T1000 (cell line): Measurements from ENCODE around the gene MTA1.
A peak's percentile ranks its signal among the peaks of the same experiment; 100 is the strongest.

ENCODE experiments used
- DNase-seq: peaks from one replicate; lab custom pipeline; 2025; ENCODE audit warnings: mixed read lengths; lab: John Stamatoyannopoulos, UW

The MTA1 gene

DNA sequence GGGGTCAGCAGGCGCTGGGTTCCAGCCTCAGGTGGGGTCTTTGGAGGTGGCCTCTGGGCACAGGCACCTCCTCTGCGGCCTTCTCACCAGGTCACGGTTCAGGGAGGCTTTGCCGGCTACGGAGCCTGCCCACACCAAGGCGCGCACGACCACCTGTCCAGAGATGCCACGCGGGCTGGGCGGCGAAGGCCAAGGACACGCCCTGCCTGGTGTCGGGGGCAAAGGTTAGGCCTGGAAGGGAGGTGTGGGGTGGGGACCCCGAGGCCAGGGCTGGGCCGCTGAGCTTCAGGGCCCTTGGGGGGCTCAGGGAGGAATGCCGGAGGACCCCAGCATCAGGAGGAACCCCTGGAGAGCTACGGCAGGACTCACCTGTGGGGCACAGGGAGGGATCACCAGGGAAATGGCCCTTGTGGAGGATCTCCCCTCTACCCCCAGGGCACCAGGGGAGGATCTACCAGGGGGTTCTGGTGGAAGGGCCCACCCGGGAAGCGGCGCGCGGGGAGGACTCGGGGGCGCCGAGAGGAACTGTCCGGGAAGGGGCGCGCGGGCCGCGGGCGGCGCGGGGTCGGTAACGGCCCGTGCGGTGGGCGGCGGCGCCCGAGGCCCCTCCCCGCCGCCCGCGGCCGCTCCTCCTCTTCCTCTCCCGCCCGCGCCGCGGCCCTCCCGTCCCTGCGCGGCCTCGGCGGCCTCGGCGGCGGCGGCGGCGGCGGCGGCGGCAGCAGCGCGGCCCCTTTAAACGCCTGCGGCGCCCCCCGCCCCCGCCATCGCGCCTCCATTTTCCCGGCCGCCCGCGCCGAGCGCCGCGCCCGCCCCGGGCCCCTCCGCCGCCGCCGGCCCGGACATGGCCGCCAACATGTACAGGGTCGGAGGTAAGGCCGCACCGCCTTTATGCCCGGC lies at the start of gene MTA1:
TSS of gene MTA1 (plus strand) at position 633 of the 897 bp plus-strand sequence. CDS start at position 842, 209 bp downstream.
- DNase-seq = peak; percentile 8

DNA sequence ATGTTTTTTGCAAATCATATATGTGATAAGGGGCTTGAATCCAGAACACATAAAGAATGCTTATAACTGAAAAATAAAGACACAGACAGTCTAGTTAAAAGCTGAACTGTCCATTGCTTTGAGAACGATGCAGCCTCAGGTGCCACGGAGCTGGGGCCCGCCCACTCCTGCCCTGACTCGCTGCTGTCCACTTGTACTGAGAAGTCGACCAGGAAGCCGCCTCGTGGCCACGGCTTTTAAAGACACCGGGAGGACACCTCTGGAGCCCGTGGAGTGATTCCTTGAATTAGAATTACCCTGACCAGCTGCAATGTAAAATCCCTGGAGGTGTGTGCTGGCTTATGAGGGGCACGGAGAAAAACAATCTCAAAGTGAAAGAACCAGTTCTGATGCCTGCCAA lies 45.2 kb upstream of the MTA1 start:
- no peak for DNase-seq

DNA sequence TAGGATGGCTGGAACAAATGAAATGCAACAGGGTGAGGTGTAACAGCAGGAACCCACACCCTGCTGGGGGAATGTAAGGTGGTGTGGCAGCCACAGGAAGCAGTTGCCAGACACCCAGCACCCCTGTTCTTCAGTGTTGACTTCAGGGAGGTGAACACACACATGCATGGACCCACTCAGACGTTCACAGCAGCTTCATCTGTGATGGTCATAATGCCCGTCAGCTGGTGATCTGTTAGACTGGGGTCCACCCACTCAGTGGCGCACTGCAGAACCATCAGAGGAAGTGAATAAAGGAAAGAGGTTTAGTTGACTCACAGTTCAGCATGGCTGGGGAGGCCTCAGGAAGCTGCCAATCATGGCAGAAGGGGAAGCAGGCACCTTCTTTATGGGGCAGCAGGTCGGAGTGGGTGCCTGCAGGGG lies 44.0 kb upstream of the MTA1 start:
- no peak for DNase-seq

DNA sequence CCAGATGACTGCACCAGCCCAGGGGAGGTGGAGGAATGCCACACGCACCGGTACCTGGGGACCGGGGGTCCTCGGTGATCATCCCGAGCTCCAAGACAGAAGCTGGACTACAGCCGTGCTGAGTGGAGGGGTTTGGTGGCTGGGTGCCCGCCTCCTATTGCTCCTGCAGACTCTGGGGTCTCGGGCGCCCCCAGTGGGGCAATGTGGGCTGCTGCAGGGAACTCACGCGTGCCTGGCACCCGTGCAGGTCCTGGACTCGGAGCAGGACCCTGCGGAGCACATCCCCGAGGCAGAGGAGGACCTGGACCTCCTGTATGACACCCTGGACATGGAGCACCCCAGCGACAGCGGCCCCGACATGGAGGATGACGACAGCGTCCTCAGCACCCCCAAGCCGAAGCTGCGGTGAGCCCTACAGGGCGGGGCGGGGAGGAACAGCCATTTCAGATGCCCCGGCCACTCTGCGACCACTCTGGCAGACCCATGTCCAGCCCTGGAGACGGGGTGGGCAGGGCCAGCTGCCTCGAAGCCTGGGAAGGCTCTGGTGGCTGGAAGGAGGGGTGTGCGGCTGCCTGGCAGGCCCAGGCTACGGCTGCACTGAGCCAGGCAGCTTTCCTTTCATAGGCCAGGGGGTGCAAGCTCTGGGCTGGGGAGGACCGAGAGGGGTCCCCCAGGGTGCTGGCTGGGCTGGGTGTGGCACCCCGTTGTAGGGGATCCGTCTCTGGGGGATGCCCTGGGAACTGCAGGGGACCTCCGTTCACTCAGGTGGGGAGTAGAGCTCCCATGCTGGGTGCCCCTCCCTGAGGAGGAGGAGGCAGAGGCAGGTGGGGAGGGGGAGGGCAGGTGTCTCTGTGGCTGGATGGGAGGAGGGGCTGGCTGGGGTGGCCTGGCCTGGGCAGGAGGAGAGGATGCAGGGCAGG lies 42.8 kb upstream of the MTA1 start:
- no peak for DNase-seq

DNA sequence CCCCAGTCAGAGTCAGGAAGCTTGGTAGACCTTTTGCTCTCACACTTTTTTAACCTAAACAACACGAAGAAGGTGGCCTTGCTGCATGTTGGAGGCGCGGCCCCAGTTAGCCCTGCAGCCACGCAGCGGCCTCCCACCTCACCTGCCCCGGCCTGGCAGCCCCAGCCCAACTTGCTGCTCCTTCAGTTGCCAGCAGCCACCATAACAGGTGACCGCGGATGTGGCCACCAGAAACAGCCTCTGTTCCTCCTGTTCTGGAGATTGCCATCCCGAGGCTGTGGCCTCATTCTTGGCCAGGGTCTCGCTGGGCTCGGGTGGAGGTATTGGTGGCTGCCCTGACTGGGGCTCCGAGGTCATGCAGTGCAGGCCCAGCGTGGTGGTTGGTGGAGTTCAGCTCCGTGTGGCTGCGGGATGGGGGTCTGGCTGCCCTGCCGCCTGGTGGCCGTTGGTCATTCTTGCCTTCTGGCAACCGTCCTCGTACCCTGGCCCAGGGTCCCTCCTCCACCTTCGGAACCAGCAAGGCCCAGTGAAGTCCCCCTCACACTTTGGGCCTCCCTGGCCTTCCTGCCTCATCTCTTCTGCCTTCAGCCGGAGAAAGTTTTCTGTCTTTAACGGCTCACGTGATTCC lies 42.0 kb upstream of the MTA1 start:
- no peak for DNase-seq

DNA sequence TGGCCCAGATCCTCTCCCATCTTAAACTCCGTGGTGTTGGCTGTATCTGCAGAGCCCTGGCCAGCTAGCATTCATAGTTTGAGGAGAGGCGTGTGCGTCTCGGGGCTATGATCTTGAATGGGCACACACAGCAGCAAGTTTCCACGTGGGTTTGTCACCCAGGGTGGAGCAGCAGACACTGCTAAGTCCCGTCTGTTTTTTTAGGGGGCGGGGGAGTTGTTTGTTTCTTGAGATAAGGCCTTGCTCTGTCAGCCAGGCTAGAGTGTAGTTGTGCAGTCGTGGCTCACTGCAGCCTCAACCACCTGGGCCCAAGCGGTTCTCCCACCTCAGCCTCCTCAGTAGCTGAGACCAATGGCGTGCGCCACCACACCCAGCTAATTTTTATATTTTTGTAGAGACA lies 41.4 kb upstream of the MTA1 start:
- DNase-seq = no peak

DNA sequence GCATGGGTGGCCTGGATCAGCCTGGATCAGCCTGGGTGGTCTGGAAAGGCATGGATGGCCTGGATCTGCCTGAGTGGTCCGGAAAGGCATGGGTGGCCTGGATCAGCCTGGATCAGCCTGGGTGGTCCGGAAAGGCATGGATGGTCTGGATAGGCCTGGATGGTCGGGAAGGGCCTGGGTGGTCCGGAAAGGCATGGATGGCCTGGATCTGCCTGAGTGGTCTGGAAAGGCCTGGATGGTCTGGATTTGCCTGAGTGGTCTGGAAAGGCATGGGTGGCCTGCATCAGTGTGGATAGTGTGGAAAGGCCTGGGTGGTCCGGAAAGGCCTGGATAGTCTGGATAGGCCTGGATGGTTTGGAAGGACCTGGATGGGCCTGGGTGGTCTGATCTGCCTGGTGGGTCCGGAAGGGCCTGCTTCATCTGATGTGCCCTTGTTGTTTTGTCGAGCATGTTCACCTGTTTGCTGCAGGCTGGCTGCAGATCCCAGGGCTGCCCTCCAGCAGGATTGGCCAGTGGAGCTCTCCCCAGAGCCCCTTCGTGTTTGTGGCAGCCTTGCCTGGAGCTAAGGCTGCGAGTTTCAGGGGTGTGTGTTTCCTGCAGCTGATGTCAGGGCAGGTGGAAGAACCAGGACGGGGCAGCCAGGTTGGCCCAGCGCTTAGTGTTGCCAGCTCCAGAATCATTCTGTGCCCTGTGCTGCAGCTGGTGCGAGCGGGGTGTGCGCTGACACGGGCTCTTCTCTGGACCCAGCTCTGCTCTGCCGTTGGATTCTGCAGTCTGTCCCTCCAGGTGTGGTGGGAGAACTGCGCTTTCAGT lies 40.5 kb upstream of the MTA1 start:
- DNase-seq = no peak

DNA sequence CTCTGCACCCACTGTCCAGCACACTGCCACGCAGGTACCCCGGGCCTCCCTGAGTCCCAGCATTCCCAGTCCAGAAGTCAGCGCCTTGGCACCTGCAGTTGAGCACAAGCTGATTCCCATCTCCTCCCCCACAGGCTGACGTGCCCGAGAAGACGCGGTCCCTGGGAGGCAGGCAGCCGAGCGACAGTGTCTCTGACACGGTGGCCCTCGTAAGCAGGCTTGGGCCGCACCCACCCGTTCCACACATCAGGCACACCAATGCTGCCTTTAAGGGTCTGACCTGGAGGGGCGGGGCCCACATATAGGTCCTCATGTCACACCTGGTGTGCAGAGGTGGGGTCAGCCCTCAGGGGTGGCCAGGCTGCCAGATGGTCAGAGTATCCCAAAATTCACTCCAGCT lies 39.7 kb upstream of the MTA1 start:
- DNase-seq = no peak

DNA sequence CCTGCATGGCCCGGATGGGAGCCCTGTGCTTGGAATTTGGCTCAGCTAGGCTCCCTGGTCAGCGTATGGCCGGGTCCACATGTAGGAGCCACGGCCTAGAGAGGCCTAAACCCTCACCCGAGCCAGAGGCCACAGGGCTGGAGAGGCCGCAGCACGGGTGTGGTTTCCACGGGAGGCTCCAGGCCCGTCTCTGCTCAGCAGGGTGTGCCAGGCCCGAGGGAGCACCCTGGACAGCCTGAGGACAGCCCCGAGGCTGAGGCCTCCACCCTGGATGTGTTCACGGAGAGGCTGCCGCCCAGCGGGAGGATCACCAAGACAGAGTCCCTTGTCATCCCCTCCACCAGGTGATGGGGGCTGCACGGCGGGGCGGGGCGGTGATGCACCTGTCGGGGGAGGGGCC lies 38.9 kb upstream of the MTA1 start:
- DNase-seq = no peak

DNA sequence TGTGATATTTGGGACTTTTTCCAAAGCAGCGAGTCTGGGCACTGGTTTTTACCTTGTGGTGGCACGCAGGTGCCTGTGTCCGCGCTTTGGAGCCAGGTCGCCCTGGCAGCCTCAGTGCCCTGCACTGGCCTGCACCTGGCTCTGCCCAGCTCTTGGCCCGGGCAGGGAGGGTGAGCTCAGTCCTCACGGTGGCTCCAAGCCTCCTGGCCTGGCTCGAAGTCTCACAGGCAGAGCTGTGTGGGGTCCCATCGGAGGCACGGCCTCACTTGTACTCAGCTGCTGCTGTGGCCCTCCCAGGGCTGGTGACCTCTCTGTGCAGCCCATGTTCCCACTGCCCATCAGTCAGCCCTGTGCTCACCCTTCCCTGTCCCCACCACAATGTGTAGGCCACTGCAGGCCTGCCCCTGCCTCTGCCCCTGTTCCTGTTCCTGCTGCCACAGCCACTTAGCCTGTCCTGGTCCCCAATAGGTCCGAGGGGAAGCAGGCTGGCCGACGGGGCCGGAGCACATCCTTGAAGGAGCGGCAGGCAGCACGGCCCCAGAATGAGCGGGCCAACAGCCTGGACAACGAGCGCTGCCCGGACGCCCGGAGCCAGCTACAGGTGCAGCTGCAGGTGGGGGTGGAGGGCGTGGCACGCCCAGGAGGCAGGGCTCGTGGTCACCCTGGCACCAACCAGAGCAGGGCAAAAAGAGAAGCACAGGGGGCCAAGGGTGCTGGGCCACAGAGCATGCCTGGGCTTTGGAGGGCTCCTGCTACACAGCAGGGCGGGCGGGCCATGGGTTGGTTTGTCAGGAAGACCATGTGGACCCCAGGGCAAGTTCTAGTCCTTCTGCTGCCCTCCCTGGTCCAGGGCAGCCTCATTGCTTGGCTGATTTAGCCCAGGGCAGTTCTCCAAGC lies 37.9 kb upstream of the MTA1 start:
- no peak for DNase-seq

DNA sequence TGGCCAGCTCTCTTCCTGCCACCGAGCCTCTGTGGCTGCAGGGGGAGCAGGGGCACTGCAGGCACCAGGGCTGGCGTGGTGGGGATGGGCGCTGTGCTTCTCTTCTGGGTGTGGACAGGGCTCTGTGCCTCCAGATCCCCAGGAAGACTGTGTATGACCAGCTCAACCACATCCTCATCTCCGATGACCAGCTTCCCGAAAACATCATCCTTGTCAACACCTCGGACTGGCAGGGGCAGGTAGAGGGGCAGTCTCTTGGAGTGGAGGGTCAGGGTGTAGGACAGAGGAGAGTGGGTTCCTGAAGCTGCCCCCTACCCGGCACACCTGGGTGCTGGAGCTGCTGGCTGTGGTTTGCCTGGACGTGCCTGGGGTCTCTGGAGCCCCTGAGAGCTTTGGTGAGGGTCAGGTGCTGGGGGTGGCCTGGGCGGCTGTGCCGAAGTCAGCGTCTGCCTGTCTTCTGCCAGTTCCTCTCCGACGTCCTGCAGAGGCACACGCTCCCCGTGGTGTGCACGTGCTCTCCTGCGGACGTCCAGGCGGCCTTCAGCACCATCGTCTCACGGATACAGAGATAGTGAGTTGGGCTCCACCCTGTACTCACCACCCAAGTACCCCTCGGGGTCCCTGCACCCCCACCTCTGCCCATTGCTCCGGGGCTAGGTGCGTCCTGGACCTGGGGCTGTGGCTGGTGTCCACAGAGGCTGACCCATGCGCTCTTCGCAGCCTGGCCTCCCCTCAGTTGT lies 37.1 kb upstream of the MTA1 start:
- DNase-seq = no peak

DNA sequence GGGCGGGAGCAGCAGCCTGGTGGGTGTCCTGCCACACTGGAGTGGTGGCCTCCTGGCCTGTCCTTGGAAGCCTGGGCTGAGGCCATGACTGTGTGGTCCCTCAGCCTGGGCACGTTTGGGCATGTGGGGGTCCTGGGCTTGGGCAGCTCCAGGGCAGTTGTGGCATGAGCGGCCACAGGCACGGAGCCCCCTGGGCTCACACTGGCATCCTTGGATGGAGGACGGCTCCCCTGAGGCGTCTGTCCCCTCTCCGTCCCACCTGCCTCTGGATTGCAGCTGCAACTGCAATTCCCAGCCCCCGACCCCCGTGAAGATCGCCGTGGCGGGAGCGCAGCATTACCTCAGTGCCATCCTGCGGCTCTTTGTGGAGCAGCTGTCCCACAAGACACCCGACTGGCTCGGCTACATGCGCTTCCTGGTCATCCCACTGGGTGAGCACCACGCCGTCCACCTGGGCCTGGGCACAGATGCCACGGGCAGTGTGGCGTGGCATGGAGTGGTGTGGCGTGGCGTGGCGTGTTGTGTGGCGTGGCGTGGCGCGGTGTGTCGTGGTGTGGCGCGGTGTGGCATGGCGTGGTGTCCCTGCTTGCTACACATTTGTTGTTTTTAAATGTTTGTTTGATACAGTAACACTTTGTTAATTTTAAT lies 36.4 kb upstream of the MTA1 start:
- no peak for DNase-seq

DNA sequence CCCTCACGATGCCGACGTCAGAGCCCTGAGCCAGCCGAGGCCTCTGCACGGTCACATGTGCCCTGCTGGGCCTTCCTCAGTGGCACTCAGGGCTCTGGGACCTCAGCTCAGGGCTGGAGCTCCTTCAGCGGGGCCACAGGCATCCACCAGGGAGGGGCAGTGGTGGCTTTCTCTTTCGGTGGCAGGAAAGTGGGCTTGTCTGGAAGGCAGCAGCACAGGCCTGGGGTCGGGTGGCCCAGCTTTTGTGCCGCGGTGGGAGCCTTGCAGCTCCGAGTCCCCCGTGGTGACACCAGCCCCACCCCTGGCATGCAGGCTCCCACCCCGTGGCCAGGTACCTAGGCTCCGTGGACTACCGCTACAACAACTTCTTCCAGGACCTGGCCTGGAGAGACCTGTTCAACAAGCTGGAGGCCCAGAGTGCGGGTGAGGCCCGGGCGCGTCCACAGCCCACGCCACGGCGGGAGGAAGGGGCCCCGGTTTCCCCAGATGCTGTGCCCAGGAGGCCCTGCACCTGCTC lies 35.5 kb upstream of the MTA1 start:
- no peak for DNase-seq

DNA sequence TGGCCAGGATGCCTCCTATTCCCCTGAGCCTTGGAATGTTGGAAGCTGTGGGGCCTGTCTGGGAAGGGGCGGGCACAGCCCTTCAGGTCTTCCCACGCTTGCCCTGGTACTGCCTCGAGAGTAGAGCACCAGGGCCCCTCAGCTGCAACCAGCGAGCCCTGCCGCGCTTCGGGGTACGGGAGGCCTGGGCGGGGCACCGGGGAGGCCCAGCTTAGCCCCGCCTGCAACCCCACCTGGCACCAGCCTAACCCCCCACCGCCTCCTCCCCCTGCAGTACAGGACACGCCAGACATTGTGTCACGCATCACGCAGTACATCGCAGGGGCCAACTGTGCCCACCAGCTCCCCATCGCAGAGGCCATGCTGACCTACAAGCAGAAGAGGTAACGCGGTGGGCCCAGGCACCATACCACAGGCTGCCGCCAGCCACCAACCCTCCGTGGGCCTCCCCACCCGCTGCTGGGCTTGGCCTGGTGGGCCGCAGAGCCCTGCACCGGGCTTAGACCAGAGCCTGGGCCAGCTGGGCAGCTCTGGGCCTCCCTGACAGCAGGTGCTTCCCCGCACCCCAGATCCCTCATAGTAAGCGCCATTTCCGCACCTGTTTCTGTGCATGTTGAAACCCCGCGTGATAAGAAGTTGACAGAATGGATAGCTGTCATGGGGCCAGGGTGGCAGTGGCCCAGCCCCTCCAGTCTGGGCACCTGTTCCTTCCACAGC lies 34.9 kb upstream of the MTA1 start:
- DNase-seq = no peak

DNA sequence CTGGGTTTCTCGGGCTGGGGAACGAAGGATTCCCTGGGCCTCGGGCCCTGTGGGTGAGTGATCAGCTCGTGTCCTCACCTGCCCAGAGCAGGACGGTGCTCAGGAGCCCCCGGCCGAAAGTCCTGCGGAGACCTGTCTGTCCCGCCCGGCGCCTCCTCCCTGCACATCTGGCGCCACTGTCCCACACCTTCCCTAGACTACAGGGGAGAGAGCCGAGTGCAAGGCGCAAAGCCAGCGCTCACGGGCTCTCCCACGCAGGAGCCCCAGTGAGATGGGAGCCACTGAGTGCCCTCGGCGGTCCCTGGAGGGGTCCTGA lies 34.3 kb upstream of the MTA1 start:
- DNase-seq = no peak

DNA sequence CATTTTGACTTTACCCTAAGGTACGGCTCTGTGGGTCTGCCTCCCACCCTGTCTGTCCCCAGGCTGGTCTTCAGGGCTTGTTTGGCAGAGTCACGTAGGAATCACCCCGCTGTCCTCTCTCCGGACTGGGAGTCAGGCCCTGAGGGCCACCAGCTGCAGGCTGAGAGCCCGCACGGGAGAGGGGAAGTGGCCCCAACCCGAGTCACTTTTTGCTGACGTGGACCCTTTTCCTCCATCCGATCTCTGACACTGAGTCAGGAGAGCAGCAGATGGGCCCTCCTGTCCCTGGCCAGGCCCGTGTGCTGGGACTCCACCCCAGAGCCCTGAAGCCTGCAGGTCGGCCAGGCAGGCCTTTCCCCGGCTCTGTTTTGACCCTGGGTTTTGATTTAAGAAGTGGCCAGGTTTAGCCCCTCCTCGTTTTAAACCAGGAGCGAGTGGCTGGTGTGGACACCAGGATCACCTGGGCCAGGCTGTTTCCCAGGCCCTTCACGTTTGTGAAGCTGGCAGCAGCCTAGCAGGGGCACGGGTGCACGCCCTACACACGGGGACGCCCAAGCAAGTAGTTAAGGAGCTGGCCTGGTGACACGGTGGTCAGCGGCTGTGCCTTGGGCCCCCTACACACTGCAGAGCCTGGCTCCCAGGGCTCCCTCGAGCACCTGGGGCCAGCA lies 33.8 kb upstream of the MTA1 start:
- no peak for DNase-seq

DNA sequence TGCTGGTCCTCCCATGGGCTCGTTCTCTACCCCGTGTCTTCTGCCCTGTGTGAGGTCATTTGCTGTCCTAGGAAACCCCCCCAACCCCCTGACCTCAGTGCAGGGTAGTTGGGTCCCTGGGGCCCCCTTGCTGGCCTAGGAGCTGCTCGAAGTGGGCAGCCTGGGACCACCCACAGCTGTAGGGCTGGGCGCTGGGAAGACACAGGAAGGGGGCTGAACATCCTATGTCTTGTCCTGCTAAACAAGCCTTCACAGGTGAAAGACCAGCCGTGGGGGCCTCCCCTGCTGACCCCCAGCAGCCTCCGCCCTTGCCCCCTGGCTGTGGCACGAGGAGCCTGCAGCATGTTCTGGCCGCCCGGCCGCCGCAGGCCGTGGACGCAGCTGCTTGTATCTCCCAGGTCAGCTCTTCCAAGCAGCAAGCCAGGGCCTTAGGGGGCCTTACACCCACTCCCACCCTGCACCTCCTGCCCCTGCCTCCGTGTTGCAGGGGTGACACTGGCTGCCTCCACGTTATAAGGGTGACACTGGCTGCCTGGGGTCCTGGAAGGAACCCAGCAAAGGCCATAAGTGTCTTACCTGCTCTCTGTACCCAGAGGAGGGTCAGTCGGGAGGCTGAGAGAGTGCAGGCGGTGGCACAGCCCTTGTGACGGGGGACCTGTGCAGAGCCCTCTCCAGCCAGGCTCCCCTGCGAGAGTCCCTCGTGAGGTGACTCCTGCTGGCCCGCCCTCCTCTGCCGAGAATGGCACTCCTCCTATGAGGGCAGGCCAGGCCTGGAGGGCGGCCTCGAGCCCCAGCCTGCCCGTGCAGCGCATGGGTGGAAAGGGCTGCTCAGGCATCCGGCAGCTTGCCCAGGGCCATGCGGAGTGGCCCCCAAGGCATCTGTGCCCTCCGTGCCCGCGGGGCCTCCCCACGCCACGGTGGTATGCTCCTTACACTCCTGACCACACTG lies 32.8 kb upstream of the MTA1 start:
- no peak for DNase-seq
